ENCODE results near the gene GUCA2B. TPM values are rescaled to one million over a fixed set of nuclear protein-coding genes. Genes with fewer than 3 reads are reported as not detected.

The GUCA2B gene
- total and polyA plus RNA-seq, 2 of the 4 experiments (the other 2 are of a cell fraction), result not detected

- 50% methylated on average over 1 of the region's 5 CpGs; no CpG with 5 or more reads in 1 of the 2 experiments for WGBS, 2 experiments (ENCODE audit: extremely low coverage in 2 of 2, insufficient read length in 1 of 2)
- no peak overlapping the region for H2BK120ac ChIP-seq (ENCODE audit: low read depth, low read length)
- no peaks in the 10 kb centered on the region for H3K36me3 ChIP-seq (ENCODE audit: control insufficient read depth, insufficient read depth, low read length)
- H3K4me1 ChIP-seq (ENCODE audit: control insufficient read depth, insufficient read depth, low read length), result peaks cover 3% of the 10 kb centered on the region; the same call in 1 of the 2 replicates
- H3K9ac ChIP-seq (ENCODE audit: low read depth, low read length), result no peak overlapping the region
- no peak overlapping the region for H4K5ac ChIP-seq (ENCODE audit: low read depth, low read length)
- no peak overlapping the region for H2AFZ ChIP-seq (replicated peaks; ENCODE audit: low read length, poor library complexity)
- no peaks in the 10 kb centered on the region for H3K79me1 ChIP-seq (ENCODE audit: low read depth in 1 of 2, low read length in 2 of 2)
- no peak overlapping the region for H2BK20ac ChIP-seq (ENCODE audit: low read depth, low read length)
- no peak overlapping the region for H3K14ac ChIP-seq (replicated peaks; ENCODE audit: low read depth, low read length)
- H4K91ac ChIP-seq (ENCODE audit: insufficient read depth, low read depth, low read length), result no peak overlapping the region
- H3K4ac ChIP-seq (ENCODE audit: low read depth, low read length), result no peak overlapping the region
- H2AK5ac ChIP-seq (ENCODE audit: low read depth, low read length), result no peak overlapping the region
- no peak overlapping the region for H2BK5ac ChIP-seq (ENCODE audit: low read depth, low read length, poor library complexity, severe bottlenecking)
- no peak overlapping the region for H4K8ac ChIP-seq (ENCODE audit: low read depth in 2 of 2, low read length in 2 of 2)
- in situ Hi-C loops (cut with MboI; ENCODE audit: low sequenced_read_pairs) (no loop called here), dilution Hi-C loops (cut with HindIII; ENCODE audit: low sequenced_read_pairs, unreplicated experiment) (no loop called here), intact Hi-C loops (cut with micrococcal nuclease) (no loop called here)
- no TSS peak for BruUV-seq (replicated peaks)
- no peaks in the 10 kb centered on the region for H4K20me1 ChIP-seq (ENCODE audit: insufficient read depth, low read length)
- POLR2A ChIA-PET (ENCODE audit: unreplicated experiment), result no interaction called here
- H3K9me3 ChIP-seq (ENCODE audit: control insufficient read depth, insufficient read depth, low read length), result peaks cover 5% of the 10 kb centered on the region
- no peak overlapping the region for H2BK15ac ChIP-seq (ENCODE audit: low read depth, low read length)
- H3K9me1 ChIP-seq (ENCODE audit: insufficient read depth, low read length), result peaks cover 3% of the 10 kb centered on the region; the same call in 1 of the 2 replicates
- H3K56ac ChIP-seq (ENCODE audit: extremely low read depth, insufficient read depth, low read length), result no peak overlapping the region
- ATAC-seq (ENCODE audit: low read depth) (no peak), DNase-seq (no peak)
- no peak overlapping the region for H3K4me3 ChIP-seq (ENCODE audit: insufficient read depth, low read depth, low read length)
- no peak overlapping the region for H3K27ac ChIP-seq (ENCODE audit: insufficient read depth, low read length)
- H2AK9ac ChIP-seq (replicated peaks; ENCODE audit: low read depth, low read length, poor library complexity), result no peak overlapping the region
- peaks cover 5% of the 10 kb centered on the region for H3K27me3 ChIP-seq (ENCODE audit: control insufficient read depth, insufficient read depth, low read length)
- no peak overlapping the region for H3K23ac ChIP-seq (ENCODE audit: low read depth, low read length)
- H3K4me2 ChIP-seq (ENCODE audit: low read depth, low read length), result no peak overlapping the region
- CTCF ChIA-PET, result no interaction called here
- H3K18ac ChIP-seq (ENCODE audit: low read depth, low read length), result no peak overlapping the region
- TF ChIP-seq MXI1 (IDR thresholded peaks at IDR 0.05; ENCODE audit: borderline replicate concordance, low read depth, low read length) (no peak), NFE2L2 (IDR thresholded peaks at IDR 0.05; ENCODE audit: low read depth, low read length) (no peak), FOS (IDR thresholded peaks at IDR 0.05; ENCODE audit: low read depth, low read length) (no peak), MAFK (IDR thresholded peaks at IDR 0.05; ENCODE audit: low read depth, low read length) (no peak), CEBPB (IDR thresholded peaks at IDR 0.05; ENCODE audit: low read depth, low read length) (no peak), ELK1 (IDR thresholded peaks at IDR 0.05; ENCODE audit: borderline replicate concordance, low read depth, low read length) (no peak), RFX5 (IDR thresholded peaks at IDR 0.05; ENCODE audit: low read depth, low read length) (no peak), BHLHE40 (IDR thresholded peaks at IDR 0.05; ENCODE audit: low read depth, low read length) (no peak), SMC3 (IDR thresholded peaks at IDR 0.05; ENCODE audit: low read depth, low read length) (no peak), CTCF (conservative IDR thresholded peaks at IDR 0.05; ENCODE audit: low read depth, low read length) (no peak), RAD21 (IDR thresholded peaks at IDR 0.05; ENCODE audit: low read length) (no peak), MAZ (IDR thresholded peaks at IDR 0.05; ENCODE audit: borderline replicate concordance, low read depth, low read length) (no peak), RCOR1 (IDR thresholded peaks at IDR 0.05; ENCODE audit: insufficient replicate concordance, low read length) (no peak), CHD1 (IDR thresholded peaks at IDR 0.05; ENCODE audit: low read depth, low read length) (no peak), POLR2A (IDR thresholded peaks at IDR 0.05; ENCODE audit: low read depth, low read length) (no peak)
- TF ChIP-seq, protein P1, sequence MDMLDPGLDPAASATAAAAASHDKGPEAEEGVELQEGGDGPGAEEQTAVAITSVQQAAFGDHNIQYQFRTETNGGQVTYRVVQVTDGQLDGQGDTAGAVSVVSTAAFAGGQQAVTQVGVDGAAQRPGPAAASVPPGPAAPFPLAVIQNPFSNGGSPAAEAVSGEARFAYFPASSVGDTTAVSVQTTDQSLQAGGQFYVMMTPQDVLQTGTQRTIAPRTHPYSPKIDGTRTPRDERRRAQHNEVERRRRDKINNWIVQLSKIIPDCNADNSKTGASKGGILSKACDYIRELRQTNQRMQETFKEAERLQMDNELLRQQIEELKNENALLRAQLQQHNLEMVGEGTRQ (IDR thresholded peaks at IDR 0.05; ENCODE audit: low read depth, low read length), result no peak
These were observed 9.0 kb downstream of the GUCA2B start for GRCh38 chr1:42162181-42162580.

All from IMR-90 (cell line).